ENCODE data around the gene TRAPPC1. TPM values are rescaled to one million over a fixed set of nuclear protein-coding genes. Genes with fewer than 3 reads are reported as not detected.

The TRAPPC1 gene, protein sequence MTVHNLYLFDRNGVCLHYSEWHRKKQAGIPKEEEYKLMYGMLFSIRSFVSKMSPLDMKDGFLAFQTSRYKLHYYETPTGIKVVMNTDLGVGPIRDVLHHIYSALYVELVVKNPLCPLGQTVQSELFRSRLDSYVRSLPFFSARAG
- 100 to 1,000 TPM; 103 to 152 (median 118) TPM for polyA plus RNA-seq
- long read RNA-seq, donor 1, result 0 reads
- long read RNA-seq, donor 2, transcript TRAPPC1-201 (4 exons, 811 nt), result major isoform, 18 of 25 reads
- long read RNA-seq, donor 2, partial matches to known transcripts, result 7 of 25 reads
- long read RNA-seq, donor 2, other reads (novel, unspliced or antisense), result 0 of 25 reads
- long read RNA-seq, donor 3, transcript TRAPPC1-201 (4 exons, 811 nt), result major isoform, 26 of 36 reads
- long read RNA-seq, donor 3, transcript TRAPPC1-202 (5 exons, 759 nt), result minor isoform, 8 of 36 reads
- long read RNA-seq, donor 3, partial matches to known transcripts, result 0 of 36 reads
- long read RNA-seq, donor 3, other reads (novel, unspliced or antisense), result 0 of 36 reads
- long read RNA-seq, donor 4, result 0 reads
- long read RNA-seq, donor 5, transcript TRAPPC1-201 (4 exons, 811 nt), result major isoform, 6 of 6 reads
- long read RNA-seq, donor 5, partial matches to known transcripts, result 0 of 6 reads
- long read RNA-seq, donor 5, other reads (novel, unspliced or antisense), result 0 of 6 reads
- long read RNA-seq, donor 6, transcript TRAPPC1-202 (5 exons, 759 nt), result minor isoform, 6 of 19 reads
- long read RNA-seq, donor 6, transcript TRAPPC1-201 (4 exons, 811 nt), result major isoform, 13 of 19 reads
- long read RNA-seq, donor 6, partial matches to known transcripts, result 0 of 19 reads
- long read RNA-seq, donor 6, other reads (novel, unspliced or antisense), result 0 of 19 reads
- long read RNA-seq, donor 7, transcript TRAPPC1-202 (5 exons, 759 nt), result minor isoform, 9 of 110 reads
- long read RNA-seq, donor 7, transcript TRAPPC1-201 (4 exons, 811 nt), result major isoform, 86 of 110 reads
- long read RNA-seq, donor 7, partial matches to known transcripts, result 0 of 110 reads
- long read RNA-seq, donor 7, other reads (novel, unspliced or antisense), result 13 of 110 reads
- long read RNA-seq, donor 8, transcript TRAPPC1-201 (4 exons, 811 nt), result major isoform, 5 of 5 reads
- long read RNA-seq, donor 8, partial matches to known transcripts, result 0 of 5 reads
- long read RNA-seq, donor 8, other reads (novel, unspliced or antisense), result 0 of 5 reads
- long read RNA-seq, donor 9, result 0 reads
- long read RNA-seq, donor 10, transcript TRAPPC1-202 (5 exons, 759 nt), result minor isoform, 9 of 59 reads
- long read RNA-seq, donor 10, transcript TRAPPC1-201 (4 exons, 811 nt), result major isoform, 43 of 59 reads
- long read RNA-seq, donor 10, partial matches to known transcripts, result 5 of 59 reads
- long read RNA-seq, donor 10, other reads (novel, unspliced or antisense), result 0 of 59 reads

DNA sequence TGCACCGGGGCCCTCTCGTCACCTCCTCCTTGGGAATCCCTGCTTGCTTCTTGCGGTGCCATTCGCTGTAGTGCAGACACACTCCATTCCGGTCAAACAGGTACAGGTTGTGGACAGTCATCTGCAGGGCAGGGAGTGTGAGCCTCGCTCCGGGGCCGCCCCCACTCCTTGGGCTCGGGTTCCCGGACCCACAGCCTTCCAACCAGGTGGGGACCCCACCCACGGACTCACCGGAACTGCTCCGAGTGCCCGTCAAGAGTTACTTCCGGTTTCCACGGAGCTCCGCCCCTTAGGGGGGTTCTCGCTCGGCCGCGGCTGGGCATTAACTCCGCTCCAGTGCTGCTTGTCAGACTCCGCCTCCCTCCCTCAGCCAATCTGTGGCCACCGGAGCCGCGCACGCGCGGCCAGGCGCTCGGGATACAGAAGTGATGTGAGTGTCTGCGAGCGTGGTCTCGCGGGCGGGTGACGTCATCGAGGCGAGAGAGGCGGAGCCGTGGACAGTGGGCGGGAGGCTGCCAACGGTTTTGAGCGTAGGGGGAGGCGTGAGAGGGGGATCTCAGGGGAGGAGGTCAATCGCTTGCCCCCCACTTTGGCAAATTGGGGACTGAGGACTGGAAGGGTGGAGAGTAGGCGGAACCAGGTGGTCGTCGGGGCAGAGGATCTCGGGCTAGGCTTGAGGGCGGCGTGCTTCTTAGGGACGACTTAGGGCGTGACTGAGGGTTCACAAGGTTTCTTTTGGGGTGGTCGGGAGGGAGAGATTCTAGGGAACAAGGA lies at the start of gene TRAPPC1, which contains the start of gene CNTROB:
Gene TRAPPC1, minus strand, starts transcription at position 238 of the 774 bp plus-strand sequence. Its CDS starts 117 bp downstream, at position 121.
Gene CNTROB, plus strand, starts transcription at position 498 of the 774 bp plus-strand sequence. CDS start 874 bp downstream, outside the sequence.
- peaks cover 0 to 9% (median 0%) of the 10 kb centered on the region in 3 donors for H3K27me3 ChIP-seq (ENCODE audit: control insufficient read depth in 3 of 3, insufficient read depth in 3 of 3, low read length in 3 of 3)
- peak within 1 kb of the TSS; percentile 56 to 78 (median 75) for H3K27ac ChIP-seq (ENCODE audit: low read depth in 1 of 3, low read length in 2 of 3)
- DNase-seq (peak; percentile 99 to 100), FAIRE-seq (no peak)
- peaks cover 1 to 22% (median 6%) of the 10 kb centered on the region in 3 donors for H3K36me3 ChIP-seq (ENCODE audit: control insufficient read depth in 3 of 3, insufficient read depth in 2 of 3, low read depth in 1 of 3, low read length in 3 of 3)
- peaks cover 0 to 21% (median 13%) of the 10 kb centered on the region in 3 donors for H3K4me1 ChIP-seq (ENCODE audit: control insufficient read depth in 3 of 3, insufficient read depth in 2 of 3, low read depth in 1 of 3, low read length in 2 of 3)
- H3K4me3 ChIP-seq (ENCODE audit: low read depth in 1 of 3, low read length in 3 of 3), result peak within 1 kb of the TSS; percentile 55 to 97 (median 61)
- 0% methylated on average over 51 to 55 of the region's 55 CpGs for WGBS, 3 donors
- no peaks in the 10 kb centered on the region for H3K9me3 ChIP-seq (ENCODE audit: control insufficient read depth in 2 of 2, insufficient read depth in 1 of 2, low read depth in 1 of 2, low read length in 1 of 2)

DNA sequence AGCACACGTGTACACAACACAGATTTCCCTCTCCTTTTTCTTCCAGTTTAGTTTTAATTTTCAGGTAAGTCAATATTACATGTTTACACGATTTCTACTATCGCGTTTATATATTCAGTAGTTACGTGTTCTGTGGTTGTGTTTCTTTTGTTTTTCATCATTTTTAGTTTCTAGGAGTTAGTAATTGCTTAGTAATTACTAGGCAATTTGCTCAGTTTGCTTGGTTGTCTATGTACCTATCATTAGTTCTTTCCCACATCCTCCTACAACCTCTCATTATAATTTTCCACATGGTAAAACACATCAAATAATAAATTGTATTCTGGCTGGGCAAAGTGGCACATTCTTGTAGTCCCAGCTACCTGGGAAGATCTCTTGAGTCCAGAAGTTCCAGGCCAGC lies 46.1 kb upstream of the TRAPPC1 start:
- Histone ChIP-seq H3K27ac (ENCODE audit: low read depth in 1 of 3, low read length in 2 of 3) (no peak overlapping the region), H3K9me3 (ENCODE audit: control insufficient read depth in 2 of 2, insufficient read depth in 1 of 2, low read depth in 1 of 2, low read length in 1 of 2) (peaks cover 0 to 15% of the 10 kb centered on the region in 2 donors), H3K4me1 (ENCODE audit: control insufficient read depth in 3 of 3, insufficient read depth in 2 of 3, low read depth in 1 of 3, low read length in 2 of 3) (peaks cover 0 to 5% (median 0%) of the 10 kb centered on the region in 3 donors), H3K36me3 (ENCODE audit: control insufficient read depth in 3 of 3, insufficient read depth in 2 of 3, low read depth in 1 of 3, low read length in 3 of 3) (no peaks in the 10 kb centered on the region), H3K4me3 (ENCODE audit: low read depth in 1 of 3, low read length in 3 of 3) (no peak overlapping the region), H3K27me3 (ENCODE audit: control insufficient read depth in 3 of 3, insufficient read depth in 3 of 3, low read length in 3 of 3) (no peaks in the 10 kb centered on the region)
- no peak for FAIRE-seq
- DNase-seq, result no peak
- 71 to 88% (median 80%) methylated on average over 5 of the region's 5 CpGs for WGBS, 3 donors

DNA sequence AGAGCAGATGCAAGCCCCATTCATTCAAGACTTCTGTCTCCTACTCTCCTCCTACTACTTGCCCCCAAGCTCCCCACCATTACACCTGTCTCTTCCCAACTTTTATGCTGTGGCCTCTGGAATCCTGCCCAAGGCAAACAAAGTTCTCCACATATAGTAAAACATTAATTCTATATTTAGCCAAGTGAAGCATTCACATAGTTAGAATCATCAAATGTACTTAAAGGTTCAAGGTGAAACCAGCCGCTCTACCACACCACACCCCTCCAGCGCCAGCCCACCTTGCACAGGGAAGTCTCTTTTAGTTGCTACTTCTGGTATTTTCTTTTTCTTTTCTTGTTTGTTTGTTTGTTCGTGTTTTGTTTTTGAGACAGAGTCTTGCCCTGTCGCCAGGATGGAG lies 45.3 kb upstream of the TRAPPC1 start:
- H3K4me1 ChIP-seq (ENCODE audit: control insufficient read depth in 3 of 3, insufficient read depth in 2 of 3, low read depth in 1 of 3, low read length in 2 of 3), result peaks cover 0 to 5% (median 0%) of the 10 kb centered on the region in 3 donors
- FAIRE-seq (no peak), DNase-seq (peak in 1 of 2 donors; percentile 13)
- no peak overlapping the region for H3K27ac ChIP-seq (ENCODE audit: low read depth in 1 of 3, low read length in 2 of 3)
- no peak overlapping the region for H3K4me3 ChIP-seq (ENCODE audit: low read depth in 1 of 3, low read length in 3 of 3)
- H3K36me3 ChIP-seq (ENCODE audit: control insufficient read depth in 3 of 3, insufficient read depth in 2 of 3, low read depth in 1 of 3, low read length in 3 of 3), result no peaks in the 10 kb centered on the region
- WGBS, 3 donors, result 54 to 79% (median 60%) methylated on average over 4 of the region's 4 CpGs
- peaks cover 0 to 15% of the 10 kb centered on the region in 2 donors for H3K9me3 ChIP-seq (ENCODE audit: control insufficient read depth in 2 of 2, insufficient read depth in 1 of 2, low read depth in 1 of 2, low read length in 1 of 2)
- no peaks in the 10 kb centered on the region for H3K27me3 ChIP-seq (ENCODE audit: control insufficient read depth in 3 of 3, insufficient read depth in 3 of 3, low read length in 3 of 3)

DNA sequence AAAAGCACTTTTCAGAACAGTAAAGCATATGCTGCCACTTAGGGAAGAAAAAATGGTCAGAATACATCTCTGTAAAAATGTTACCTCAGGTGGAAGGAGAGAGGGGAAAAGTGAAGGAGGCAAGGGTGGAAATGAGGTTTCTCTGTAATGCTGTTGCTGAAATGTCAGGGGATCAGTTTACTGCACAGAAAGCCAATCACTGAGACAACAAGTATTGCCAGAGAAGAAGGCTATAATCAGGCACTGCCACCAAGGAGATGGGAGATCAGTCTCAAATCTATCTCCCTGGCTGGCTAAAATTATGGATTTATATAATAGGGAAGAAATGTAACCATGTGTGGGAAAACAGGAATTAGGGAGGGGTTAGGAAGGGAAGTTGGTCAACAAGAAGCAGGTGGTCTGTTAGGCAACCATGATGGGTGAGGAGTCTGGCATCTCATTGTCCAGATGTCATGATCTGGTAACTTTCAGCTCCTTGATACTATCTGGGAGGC lies 42.9 kb upstream of the TRAPPC1 start:
- Histone ChIP-seq H3K27me3 (ENCODE audit: control insufficient read depth in 3 of 3, insufficient read depth in 3 of 3, low read length in 3 of 3) (no peaks in the 10 kb centered on the region), H3K9me3 (ENCODE audit: control insufficient read depth in 2 of 2, insufficient read depth in 1 of 2, low read depth in 1 of 2, low read length in 1 of 2) (peaks cover 0 to 15% of the 10 kb centered on the region in 2 donors), H3K4me3 (ENCODE audit: low read depth in 1 of 3, low read length in 3 of 3) (no peak overlapping the region), H3K4me1 (ENCODE audit: control insufficient read depth in 3 of 3, insufficient read depth in 2 of 3, low read depth in 1 of 3, low read length in 2 of 3) (peaks cover 0 to 5% (median 0%) of the 10 kb centered on the region in 3 donors), H3K36me3 (ENCODE audit: control insufficient read depth in 3 of 3, insufficient read depth in 2 of 3, low read depth in 1 of 3, low read length in 3 of 3) (no peaks in the 10 kb centered on the region), H3K27ac (ENCODE audit: low read depth in 1 of 3, low read length in 2 of 3) (no peak overlapping the region)
- DNase-seq (peak in 1 of 2 donors; percentile 24), FAIRE-seq (no peak)

DNA sequence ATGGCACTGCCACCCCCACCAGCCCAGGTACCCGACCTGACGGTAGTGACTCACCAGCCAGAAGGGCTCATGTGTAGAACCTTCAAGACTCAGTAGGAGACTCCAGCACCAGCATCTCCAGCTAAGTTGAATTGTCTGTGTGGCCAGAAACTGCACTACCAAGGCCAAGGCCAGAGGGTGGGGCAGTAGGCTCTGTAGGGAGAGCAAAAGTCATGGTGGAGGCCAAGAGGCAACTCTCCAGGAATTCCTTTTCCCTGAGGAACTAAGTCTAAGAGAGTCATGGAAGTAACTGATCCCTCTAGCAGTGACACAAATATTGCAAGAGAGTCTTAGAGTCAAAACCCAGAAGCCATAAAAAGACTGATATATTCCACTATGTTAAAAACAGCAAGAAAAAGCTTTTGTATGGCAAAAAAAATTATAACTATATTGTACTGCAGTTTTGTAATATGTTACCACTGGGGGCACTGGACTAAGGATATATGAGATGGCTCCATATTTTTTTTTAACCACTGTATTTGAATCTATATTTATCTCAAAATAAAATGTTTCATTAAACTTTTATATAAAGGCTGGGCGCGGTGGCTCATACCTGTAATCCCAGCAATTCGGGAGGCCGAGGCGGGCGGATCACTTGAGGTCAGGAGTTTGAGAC lies 40.5 kb upstream of the TRAPPC1 start:
- FAIRE-seq (no peak), DNase-seq (no peak)
- no peak overlapping the region for H3K4me3 ChIP-seq (ENCODE audit: low read depth in 1 of 3, low read length in 3 of 3)
- peaks cover 0 to 15% of the 10 kb centered on the region in 2 donors for H3K9me3 ChIP-seq (ENCODE audit: control insufficient read depth in 2 of 2, insufficient read depth in 1 of 2, low read depth in 1 of 2, low read length in 1 of 2)
- WGBS, 3 donors, result 87 to 95% (median 92%) methylated on average over 8 of the region's 8 CpGs
- peaks cover 0 to 5% (median 0%) of the 10 kb centered on the region in 3 donors for H3K4me1 ChIP-seq (ENCODE audit: control insufficient read depth in 3 of 3, insufficient read depth in 2 of 3, low read depth in 1 of 3, low read length in 2 of 3)
- no peak overlapping the region for H3K27ac ChIP-seq (ENCODE audit: low read depth in 1 of 3, low read length in 2 of 3)
- H3K36me3 ChIP-seq (ENCODE audit: control insufficient read depth in 3 of 3, insufficient read depth in 2 of 3, low read depth in 1 of 3, low read length in 3 of 3), result no peaks in the 10 kb centered on the region
- H3K27me3 ChIP-seq (ENCODE audit: control insufficient read depth in 3 of 3, insufficient read depth in 3 of 3, low read length in 3 of 3), result no peaks in the 10 kb centered on the region

DNA sequence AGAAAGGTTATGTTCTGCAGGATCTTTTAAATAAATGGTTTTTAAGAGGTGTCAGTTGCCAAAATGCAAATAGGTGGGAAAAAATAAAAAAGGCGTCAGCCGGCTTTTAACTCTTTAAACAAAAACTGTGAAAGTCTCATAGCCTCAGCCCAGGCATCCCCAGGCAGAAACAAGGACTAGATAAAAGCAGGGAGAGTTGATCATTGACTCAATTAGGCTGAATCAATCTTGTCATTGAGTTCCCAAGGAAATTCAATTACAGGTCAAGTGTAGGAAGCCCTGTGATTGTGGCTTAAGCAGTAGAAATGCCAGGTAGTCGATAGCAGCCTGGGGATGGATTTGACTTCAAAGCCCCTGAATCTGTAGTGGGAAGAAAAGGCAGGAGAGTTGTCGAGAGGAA lies 39.9 kb upstream of the TRAPPC1 start:
- Histone ChIP-seq H3K27ac (ENCODE audit: low read depth in 1 of 3, low read length in 2 of 3) (no peak overlapping the region), H3K4me1 (ENCODE audit: control insufficient read depth in 3 of 3, insufficient read depth in 2 of 3, low read depth in 1 of 3, low read length in 2 of 3) (peaks cover 0 to 2% (median 0%) of the 10 kb centered on the region in 3 donors), H3K36me3 (ENCODE audit: control insufficient read depth in 3 of 3, insufficient read depth in 2 of 3, low read depth in 1 of 3, low read length in 3 of 3) (no peaks in the 10 kb centered on the region), H3K9me3 (ENCODE audit: control insufficient read depth in 2 of 2, insufficient read depth in 1 of 2, low read depth in 1 of 2, low read length in 1 of 2) (peaks cover 0 to 15% of the 10 kb centered on the region in 2 donors), H3K27me3 (ENCODE audit: control insufficient read depth in 3 of 3, insufficient read depth in 3 of 3, low read length in 3 of 3) (no peaks in the 10 kb centered on the region), H3K4me3 (ENCODE audit: low read depth in 1 of 3, low read length in 3 of 3) (no peak overlapping the region)
- no peak for DNase-seq
- FAIRE-seq, result no peak
- 75 to 86% (median 78%) methylated on average over 4 of the region's 4 CpGs for WGBS, 3 donors

DNA sequence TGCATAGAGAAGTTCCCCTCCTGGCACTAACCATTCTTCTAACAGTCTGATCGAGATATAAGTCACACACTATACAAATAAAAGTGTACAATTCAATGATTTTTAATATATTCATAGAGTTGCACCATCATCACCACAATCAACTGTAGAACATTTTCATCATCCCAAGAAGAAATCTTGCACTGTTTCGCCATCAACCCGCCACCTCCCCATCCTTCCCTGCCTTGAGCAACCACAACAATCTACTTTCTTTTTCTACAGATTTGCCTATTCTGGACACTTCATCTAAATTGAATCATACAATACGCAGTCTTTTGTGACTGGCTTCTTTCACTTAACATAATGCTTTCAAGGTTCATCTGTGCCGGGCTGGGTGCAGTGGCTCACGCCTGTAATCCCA lies 37.7 kb upstream of the TRAPPC1 start:
- Histone ChIP-seq H3K4me3 (ENCODE audit: low read depth in 1 of 3, low read length in 3 of 3) (no peak overlapping the region), H3K36me3 (ENCODE audit: control insufficient read depth in 3 of 3, insufficient read depth in 2 of 3, low read depth in 1 of 3, low read length in 3 of 3) (no peaks in the 10 kb centered on the region), H3K9me3 (ENCODE audit: control insufficient read depth in 2 of 2, insufficient read depth in 1 of 2, low read depth in 1 of 2, low read length in 1 of 2) (peaks cover 0 to 4% of the 10 kb centered on the region in 2 donors), H3K4me1 (ENCODE audit: control insufficient read depth in 3 of 3, insufficient read depth in 2 of 3, low read depth in 1 of 3, low read length in 2 of 3) (no peaks in the 10 kb centered on the region), H3K27ac (ENCODE audit: low read depth in 1 of 3, low read length in 2 of 3) (no peak overlapping the region), H3K27me3 (ENCODE audit: control insufficient read depth in 3 of 3, insufficient read depth in 3 of 3, low read length in 3 of 3) (no peaks in the 10 kb centered on the region)
- no peak for FAIRE-seq
- 83 to 88% (median 84%) methylated on average over 6 of the region's 6 CpGs for WGBS, 3 donors
- DNase-seq, result no peak

Data from small intestine (tissue), 16 donors.